Measurements from ENCODE around the gene PIGC.

The PIGC gene

GRCh38 chr1:172430128-172430454 lies 13.8 kb downstream of the PIGC start:
- no peak for TF ChIP-seq CTCF (IDR thresholded peaks at IDR 0.05; ENCODE audit: extremely low read depth, insufficient read depth, missing control alignments)
- DNase-seq (ENCODE audit: low spot score) = no peak
- in situ Hi-C loops (cut with MboI; ENCODE audit: low pct_unique_long_range_greater_than_20kb, low sequenced_read_pairs, unreplicated experiment) = no loop called here

- DNase-seq (ENCODE audit: low spot score) = peak; percentile 44
- peak; percentile 55 for TF ChIP-seq CTCF (IDR thresholded peaks at IDR 0.05; ENCODE audit: extremely low read depth, insufficient read depth, missing control alignments)
- in situ Hi-C loops (cut with MboI; ENCODE audit: low pct_unique_long_range_greater_than_20kb, low sequenced_read_pairs, unreplicated experiment) = no loop called here
These were observed 14.3 kb downstream of the PIGC start for GRCh38 chr1:172429331-172430127.

GRCh38 chr1:172427191-172427590 lies 16.7 kb downstream of the PIGC start:
- in situ Hi-C loops (cut with MboI; ENCODE audit: low pct_unique_long_range_greater_than_20kb, low sequenced_read_pairs, unreplicated experiment) = no loop called here
- TF ChIP-seq CTCF (IDR thresholded peaks at IDR 0.05; ENCODE audit: extremely low read depth, insufficient read depth, missing control alignments) = no peak
- no peak for DNase-seq (ENCODE audit: low spot score)

GRCh38 chr1:172425339-172425738 lies 18.5 kb downstream of the PIGC start:
- in situ Hi-C loops (cut with MboI; ENCODE audit: low pct_unique_long_range_greater_than_20kb, low sequenced_read_pairs, unreplicated experiment) = no loop called here
- no peak for DNase-seq (ENCODE audit: low spot score)
- TF ChIP-seq CTCF (IDR thresholded peaks at IDR 0.05; ENCODE audit: extremely low read depth, insufficient read depth, missing control alignments) = no peak

GRCh38 chr1:172423336-172423735 lies 20.5 kb downstream of the PIGC start:
- in situ Hi-C loops (cut with MboI; ENCODE audit: low pct_unique_long_range_greater_than_20kb, low sequenced_read_pairs, unreplicated experiment) = loop anchor here (25.0 kb wide), 1 partner anchor 611 kb away; no protein-coding TSS in a partner anchor
- no peak for TF ChIP-seq CTCF (IDR thresholded peaks at IDR 0.05; ENCODE audit: extremely low read depth, insufficient read depth, missing control alignments)
- no peak for DNase-seq (ENCODE audit: low spot score)

GRCh38 chr1:172421974-172422604 lies 21.8 kb downstream of the PIGC start:
- DNase-seq (ENCODE audit: low spot score) = no peak
- TF ChIP-seq CTCF (IDR thresholded peaks at IDR 0.05; ENCODE audit: extremely low read depth, insufficient read depth, missing control alignments) = no peak
- in situ Hi-C loops (cut with MboI; ENCODE audit: low pct_unique_long_range_greater_than_20kb, low sequenced_read_pairs, unreplicated experiment) = loop anchor here (25.0 kb wide), 1 partner anchor 610 kb away; no protein-coding TSS in a partner anchor
